CD14-positive monocyte (primary cell): ENCODE results near the gene MCU. TPM values are rescaled to one million over a fixed set of nuclear protein-coding genes. Genes with fewer than 3 reads are reported as not detected.

Source experiments
- DNase-seq, 3 donors: peaks; one replicate each; pipeline ENCODE4 v3.0.0-alpha.2; 2011 to 2022
- H2AFZ ChIP-seq: 2 replicates; pipeline ENCODE4 v1.6.0; 2012; ENCODE audit warnings: mild to moderate bottlenecking, low read depth, low read length, inconsistent platforms; ENCODE audit not compliant: insufficient read depth, poor library complexity, severe bottlenecking
- H3K27ac ChIP-seq, 2 donors: 1 replicate in 1 of 2; 2 replicates in 1 of 2; pipeline ENCODE4 v1.5.1; 2012 to 2013; ENCODE audit warnings: low read length in 2 of 2, control low read depth in 1 of 2, inconsistent platforms in 1 of 2, low read depth in 1 of 2, mild to moderate bottlenecking in 1 of 2
- H3K27me3 ChIP-seq, 2 donors: one replicate each; pipeline versions ENCODE4 v1.6.0 to v1.6.1; 2011 to 2013; ENCODE audit warnings: low read length in 2 of 2; ENCODE audit not compliant: control insufficient read depth in 2 of 2, insufficient read depth in 2 of 2
- H3K36me3 ChIP-seq, 2 donors: replicated peaks in 1 of 2; 1 replicate in 1 of 2; 2 replicates in 1 of 2; pipeline versions ENCODE4 v1.5.1 to v1.6.1; 2012 to 2013; ENCODE audit warnings: low read length in 2 of 2, control low read depth in 1 of 2, inconsistent platforms in 1 of 2, mild to moderate bottlenecking in 1 of 2; ENCODE audit not compliant: insufficient read depth in 2 of 2, control insufficient read depth in 1 of 2
- H3K4me1 ChIP-seq, 2 donors: 1 replicate in 1 of 2; 2 replicates in 1 of 2; pipeline versions ENCODE4 v1.5.1 to v1.6.1; 2012 to 2013; ENCODE audit warnings: low read length in 2 of 2, control low read depth in 1 of 2, inconsistent platforms in 1 of 2, mild to moderate bottlenecking in 1 of 2, moderate library complexity in 1 of 2; ENCODE audit not compliant: insufficient read depth in 2 of 2, control insufficient read depth in 1 of 2
- H3K4me2 ChIP-seq: replicated peaks from 2 replicates; pipeline ENCODE3; 2012; ENCODE audit warnings: low read length, moderate library complexity, mild to moderate bottlenecking; ENCODE audit not compliant: poor library complexity, severe bottlenecking; ENCODE audit errors: extremely low read depth
- H3K4me3 ChIP-seq, 3 experiments: fragments of 200-600 bp in 1 of 3; sonication (generic) in 1 of 3; replicated peaks in 1 of 3; 1 replicate in 2 of 3; 2 replicates in 1 of 3; pipeline ENCODE4 v1.5.1; 2011 to 2013; ENCODE audit warnings: low read length in 3 of 3, mild to moderate bottlenecking in 3 of 3, control low read depth in 2 of 3, low read depth in 2 of 3, inconsistent platforms in 1 of 3, moderate library complexity in 1 of 3
- H3K79me2 ChIP-seq: 2 replicates; pipeline ENCODE4 v1.6.0; 2012; ENCODE audit warnings: mild to moderate bottlenecking, control low read depth, inconsistent platforms, low read length, moderate library complexity; ENCODE audit not compliant: insufficient read depth
- H3K9ac ChIP-seq: 2 replicates; pipeline ENCODE4 v1.6.0; 2017; ENCODE audit warnings: low read length, mild to moderate bottlenecking; ENCODE audit not compliant: insufficient read depth, poor library complexity, severe bottlenecking
- H3K9me3 ChIP-seq, 2 donors: replicated peaks in 1 of 2; 1 replicate in 1 of 2; 2 replicates in 1 of 2; pipeline versions ENCODE4 v1.5.1 to v1.6.1; 2012 to 2013; ENCODE audit warnings: low read length in 2 of 2, control low read depth in 1 of 2; ENCODE audit not compliant: control insufficient read depth in 1 of 2, insufficient read depth in 1 of 2
- H4K20me1 ChIP-seq: 2 replicates; pipeline ENCODE4 v1.6.0; 2012; ENCODE audit warnings: mild to moderate bottlenecking, low read length, control low read depth, moderate library complexity; ENCODE audit not compliant: insufficient read depth
- H3K27ac Mint-ChIP-seq, 7 donors: one replicate each; pipeline ENCODE4 v1.8.0; 2020; ENCODE audit warnings: mild to moderate bottlenecking in 7 of 7, mixed read lengths in 7 of 7, moderate library complexity in 6 of 7, inconsistent platforms in 2 of 7
- H3K27me3 Mint-ChIP-seq, 3 donors: one replicate each; pipeline ENCODE4 v1.8.0; 2021 to 2022; ENCODE audit warnings: low read depth in 3 of 3, mild to moderate bottlenecking in 3 of 3, mixed read lengths in 3 of 3, moderate library complexity in 3 of 3, inconsistent platforms in 1 of 3
- H3K36me3 Mint-ChIP-seq, 2 donors: one replicate each; pipeline ENCODE4 v1.8.0; 2020; ENCODE audit warnings: mixed read lengths in 2 of 2, inconsistent platforms in 1 of 2, mild to moderate bottlenecking in 1 of 2
- H3K4me1 Mint-ChIP-seq: one replicate; pipeline ENCODE4 v1.8.0; 2020; ENCODE audit warnings: mild to moderate bottlenecking, mixed read lengths
- H3K4me3 Mint-ChIP-seq, 2 donors: one replicate each; pipeline ENCODE4 v1.8.0; 2020; ENCODE audit warnings: mild to moderate bottlenecking in 2 of 2, mixed read lengths in 2 of 2, moderate library complexity in 1 of 2
- H3K9me3 Mint-ChIP-seq, 7 donors: one replicate each; pipeline ENCODE4 v1.8.0; 2020 to 2022; ENCODE audit warnings: mixed read lengths in 7 of 7, mild to moderate bottlenecking in 6 of 7, moderate library complexity in 6 of 7, inconsistent platforms in 2 of 7
- WGBS: methylation state at CpG from one replicate; pipeline ENCODE4 v1.1.5; 2013; ENCODE audit warnings: missing lambda C conversion rate; ENCODE audit not compliant: insufficient coverage; 5-methylcytosine and 5-hydroxymethylcytosine counted together
- intact Hi-C, 2 donors: fragments of 100-400 bp; cut with micrococcal nuclease; formaldehyde crosslinking; loops; one replicate each; pipeline versions ENCODE4 v1.15.0 to v1.15.1; 2023
- polyA plus RNA-seq, 3 donors: library from polyadenylated mRNA; depleted of rRNA in 1 of 3; unstranded in 2 of 3; stranded (reverse) in 1 of 3; fragments of 300-500 nt in 2 of 3; fragments of >200 nt in 1 of 3; fragmentation: Illumina TruSeq in 2 of 3; gene quantifications; 1 replicate in 2 of 3; 2 replicates in 1 of 3; pipeline ENCODE4 v1.2.3, GENCODE V29; 2012 to 2021
- TF ChIP-seq, protein P1 (sequence below): fragments of 200-600 bp; IDR thresholded peaks from one replicate; pipeline ENCODE4 v1.8.0; 2022; ENCODE audit warnings: antibody characterized with exemption, mild to moderate bottlenecking

Gene MCU
- polyA plus RNA-seq, 3 donors = 11.7 to 23.1 (median 16.5) TPM

DNA sequence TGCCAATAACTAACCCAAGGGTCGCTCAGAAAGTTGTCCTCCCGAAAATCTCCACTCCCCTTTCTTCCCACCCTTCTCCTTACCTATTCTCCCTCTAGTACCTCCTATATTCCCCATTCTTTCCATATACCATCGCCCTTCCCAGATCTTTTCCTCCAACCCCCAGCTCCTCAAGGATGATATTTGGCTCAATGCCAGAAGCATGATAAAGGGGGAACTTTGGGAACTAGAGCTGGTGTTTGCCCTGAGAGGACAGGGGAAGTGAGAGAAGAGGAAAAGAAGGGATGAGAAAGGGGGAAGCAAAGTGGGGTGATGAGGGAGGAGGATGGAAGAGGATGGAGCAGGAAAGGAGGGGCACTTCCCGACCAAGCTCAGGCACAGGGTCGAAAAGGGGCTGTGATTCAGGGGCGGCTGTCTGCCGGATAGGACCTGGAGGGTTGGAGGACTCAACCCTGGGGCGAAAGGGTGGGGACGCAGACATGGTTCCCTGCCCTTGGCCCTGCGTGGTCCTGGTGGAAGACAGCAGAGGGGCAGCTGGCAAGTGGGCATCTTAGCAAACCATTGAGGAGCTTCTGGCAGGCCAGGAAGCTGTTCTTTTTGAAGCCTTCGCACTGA is 203.4 kb downstream of the MCU start:
- Histone ChIP-seq H3K9me3 (no peaks in the 10 kb centered on the region), H3K4me3 (no peak overlapping the region), H3K79me2 (no peaks in the 10 kb centered on the region), H3K36me3 (no peaks in the 10 kb centered on the region), H3K27ac (no peak overlapping the region), H4K20me1 (no peaks in the 10 kb centered on the region), H3K9ac (no peak overlapping the region), H2AFZ (no peak overlapping the region), H3K4me1 (no peaks in the 10 kb centered on the region), H3K27me3 (no peaks in the 10 kb centered on the region), H3K4me2 (no peak overlapping the region)
- 86% methylated on average over 9 of the region's 11 CpGs for WGBS
- intact Hi-C loops = no loop called here
- Mint-ChIP-seq H3K36me3 (no peaks in the 10 kb centered on the region), H3K27ac (no peak overlapping the region), H3K4me1 (no peaks in the 10 kb centered on the region), H3K27me3 (peaks cover 0 to 4% (median 3%) of the 10 kb centered on the region in 3 donors), H3K4me3 (no peak overlapping the region), H3K9me3 (peaks cover 0 to 4% (median 0%) of the 10 kb centered on the region in 7 donors)
- no peak for DNase-seq
- TF ChIP-seq, protein P1, sequence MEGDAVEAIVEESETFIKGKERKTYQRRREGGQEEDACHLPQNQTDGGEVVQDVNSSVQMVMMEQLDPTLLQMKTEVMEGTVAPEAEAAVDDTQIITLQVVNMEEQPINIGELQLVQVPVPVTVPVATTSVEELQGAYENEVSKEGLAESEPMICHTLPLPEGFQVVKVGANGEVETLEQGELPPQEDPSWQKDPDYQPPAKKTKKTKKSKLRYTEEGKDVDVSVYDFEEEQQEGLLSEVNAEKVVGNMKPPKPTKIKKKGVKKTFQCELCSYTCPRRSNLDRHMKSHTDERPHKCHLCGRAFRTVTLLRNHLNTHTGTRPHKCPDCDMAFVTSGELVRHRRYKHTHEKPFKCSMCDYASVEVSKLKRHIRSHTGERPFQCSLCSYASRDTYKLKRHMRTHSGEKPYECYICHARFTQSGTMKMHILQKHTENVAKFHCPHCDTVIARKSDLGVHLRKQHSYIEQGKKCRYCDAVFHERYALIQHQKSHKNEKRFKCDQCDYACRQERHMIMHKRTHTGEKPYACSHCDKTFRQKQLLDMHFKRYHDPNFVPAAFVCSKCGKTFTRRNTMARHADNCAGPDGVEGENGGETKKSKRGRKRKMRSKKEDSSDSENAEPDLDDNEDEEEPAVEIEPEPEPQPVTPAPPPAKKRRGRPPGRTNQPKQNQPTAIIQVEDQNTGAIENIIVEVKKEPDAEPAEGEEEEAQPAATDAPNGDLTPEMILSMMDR = no peak

DNA sequence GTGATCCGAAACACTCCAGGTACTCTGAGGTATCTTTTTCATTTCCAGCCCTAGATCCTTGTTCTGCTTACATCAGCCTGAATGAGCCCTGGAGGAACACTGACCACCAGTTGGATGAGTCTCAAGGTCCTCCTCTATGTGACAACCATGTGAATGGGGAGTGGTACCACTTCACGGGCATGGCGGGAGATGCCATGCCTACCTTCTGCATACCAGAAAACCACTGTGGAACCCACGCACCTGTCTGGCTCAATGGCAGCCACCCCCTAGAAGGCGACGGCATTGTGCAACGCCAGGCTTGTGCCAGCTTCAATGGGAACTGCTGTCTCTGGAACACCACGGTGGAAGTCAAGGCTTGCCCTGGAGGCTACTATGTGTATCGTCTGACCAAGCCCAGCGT is 206.7 kb downstream of the MCU start:
- H3K27me3 Mint-ChIP-seq = peaks cover 0 to 2% (median 0%) of the 10 kb centered on the region in 3 donors
- Histone ChIP-seq H3K27me3 (no peaks in the 10 kb centered on the region), H3K79me2 (no peaks in the 10 kb centered on the region), H3K4me3 (no peak overlapping the region), H3K9ac (no peak overlapping the region), H3K4me1 (no peaks in the 10 kb centered on the region), H3K9me3 (no peaks in the 10 kb centered on the region), H3K27ac (no peak overlapping the region), H3K36me3 (no peaks in the 10 kb centered on the region), H2AFZ (no peak overlapping the region), H4K20me1 (no peaks in the 10 kb centered on the region), H3K4me2 (no peak overlapping the region)
- no peak overlapping the region for H3K4me3 Mint-ChIP-seq
- peaks cover 0 to 4% (median 0%) of the 10 kb centered on the region in 7 donors for H3K9me3 Mint-ChIP-seq
- intact Hi-C loops = no loop called here
- no peaks in the 10 kb centered on the region for H3K36me3 Mint-ChIP-seq
- TF ChIP-seq, protein P1 = no peak
- no peaks in the 10 kb centered on the region for H3K4me1 Mint-ChIP-seq
- no peak overlapping the region for H3K27ac Mint-ChIP-seq
- 90% methylated on average over 6 of the region's 10 CpGs for WGBS
- DNase-seq = no peak
